ENCODE results near the gene ARRDC5. TPM values are rescaled to one million over a fixed set of nuclear protein-coding genes. Genes with fewer than 3 reads are reported as not detected.

The ARRDC5 gene
- total and polyA plus RNA-seq, 2 of the 13 experiments (the other 11 are each of a cell fraction or from before 2014, with no cell fraction given) = not detected

GRCh38 chr19:4909156-4909896 is 6.6 kb upstream of the ARRDC5 start, which contains the start of gene UHRF1 (continued):
- no peak for TF ChIP-seq ZHX2 (IDR thresholded peaks at IDR 0.05; ENCODE audit: low read depth)
- TF ChIP-seq ZHX2 (CRISPR knock-in tag; IDR thresholded peaks at IDR 0.05; ENCODE audit: borderline replicate concordance) = peak; percentile 83
- 0 out of 2 replicates have a peak, but pooled peaks have one; percentile 59 for TF ChIP-seq ZNF543 (CRISPR knock-in tag; IDR thresholded peaks at IDR 0.05)
- TF ChIP-seq DMAP1 (CRISPR knock-in tag; IDR thresholded peaks at IDR 0.05) = peak; percentile 21; the same call in 1 of the 2 replicates
- peak; percentile 76; the same call in 1 of the 2 replicates for TF ChIP-seq ZFAT (CRISPR knock-in tag; conservative IDR thresholded peaks at IDR 0.05)
- TF ChIP-seq HOXA5 (CRISPR knock-in tag; IDR thresholded peaks at IDR 0.05) = 0 out of 2 replicates have a peak, but pooled peaks have one; percentile 41
- peak; percentile 58; the same call in 1 of the 2 replicates for TF ChIP-seq FOXM1 (CRISPR knock-in tag; IDR thresholded peaks at IDR 0.05)
- peak; percentile 54; the same call in 1 of the 2 replicates for TF ChIP-seq ZNF792 (CRISPR knock-in tag; IDR thresholded peaks at IDR 0.05)
- peak; percentile 46; the same call in 1 of the 2 replicates for TF ChIP-seq ZNF704 (CRISPR knock-in tag; IDR thresholded peaks at IDR 0.05; ENCODE audit: borderline replicate concordance)
- peak; percentile 85; the same call in 1 of the 2 replicates for TF ChIP-seq THAP7 (CRISPR knock-in tag; IDR thresholded peaks at IDR 0.05)
- peak; percentile 70 for TF ChIP-seq ZSCAN31 (CRISPR knock-in tag; IDR thresholded peaks at IDR 0.05; ENCODE audit: low read depth)
- TF ChIP-seq ZBTB14 (CRISPR knock-in tag; IDR thresholded peaks at IDR 0.05) = peak; percentile 39; the same call in 1 of the 2 replicates
- TF ChIP-seq ZNF839 (CRISPR knock-in tag; IDR thresholded peaks at IDR 0.05; ENCODE audit: borderline replicate concordance) = no peak
- TF ChIP-seq, protein P1, sequence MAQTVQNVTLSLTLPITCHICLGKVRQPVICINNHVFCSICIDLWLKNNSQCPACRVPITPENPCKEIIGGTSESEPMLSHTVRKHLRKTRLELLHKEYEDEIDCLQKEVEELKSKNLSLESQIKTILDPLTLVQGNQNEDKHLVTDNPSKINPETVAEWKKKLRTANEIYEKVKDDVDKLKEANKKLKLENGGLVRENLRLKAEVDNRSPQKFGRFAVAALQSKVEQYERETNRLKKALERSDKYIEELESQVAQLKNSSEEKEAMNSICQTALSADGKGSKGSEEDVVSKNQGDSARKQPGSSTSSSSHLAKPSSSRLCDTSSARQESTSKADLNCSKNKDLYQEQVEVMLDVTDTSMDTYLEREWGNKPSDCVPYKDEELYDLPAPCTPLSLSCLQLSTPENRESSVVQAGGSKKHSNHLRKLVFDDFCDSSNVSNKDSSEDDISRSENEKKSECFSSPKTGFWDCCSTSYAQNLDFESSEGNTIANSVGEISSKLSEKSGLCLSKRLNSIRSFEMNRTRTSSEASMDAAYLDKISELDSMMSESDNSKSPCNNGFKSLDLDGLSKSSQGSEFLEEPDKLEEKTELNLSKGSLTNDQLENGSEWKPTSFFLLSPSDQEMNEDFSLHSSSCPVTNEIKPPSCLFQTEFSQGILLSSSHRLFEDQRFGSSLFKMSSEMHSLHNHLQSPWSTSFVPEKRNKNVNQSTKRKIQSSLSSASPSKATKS (CRISPR knock-in tag; IDR thresholded peaks at IDR 0.05) = no peak
- TF ChIP-seq, protein P2, sequence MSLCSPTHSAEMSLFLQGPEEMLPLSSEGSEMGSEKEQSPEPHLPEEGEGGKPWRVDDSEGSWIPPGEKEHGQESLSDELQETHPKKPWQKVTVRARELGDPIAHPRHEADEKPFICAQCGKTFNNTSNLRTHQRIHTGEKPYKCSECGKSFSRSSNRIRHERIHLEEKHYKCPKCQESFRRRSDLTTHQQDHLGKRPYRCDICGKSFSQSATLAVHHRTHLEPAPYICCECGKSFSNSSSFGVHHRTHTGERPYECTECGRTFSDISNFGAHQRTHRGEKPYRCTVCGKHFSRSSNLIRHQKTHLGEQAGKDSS (CRISPR knock-in tag; IDR thresholded peaks at IDR 0.05; ENCODE audit: borderline replicate concordance, low read depth) = 0 out of 2 replicates have a peak, but pooled peaks have one; percentile 15
- no peak for TF ChIP-seq FOXA1 (IDR thresholded peaks at IDR 0.05)
- TF ChIP-seq FOXA1 (CRISPR knock-in tag; IDR thresholded peaks at IDR 0.05) = 0 out of 2 replicates have a peak, but pooled peaks have one; percentile 11
